Measurements from ENCODE around the gene RASSF6.

DNA sequence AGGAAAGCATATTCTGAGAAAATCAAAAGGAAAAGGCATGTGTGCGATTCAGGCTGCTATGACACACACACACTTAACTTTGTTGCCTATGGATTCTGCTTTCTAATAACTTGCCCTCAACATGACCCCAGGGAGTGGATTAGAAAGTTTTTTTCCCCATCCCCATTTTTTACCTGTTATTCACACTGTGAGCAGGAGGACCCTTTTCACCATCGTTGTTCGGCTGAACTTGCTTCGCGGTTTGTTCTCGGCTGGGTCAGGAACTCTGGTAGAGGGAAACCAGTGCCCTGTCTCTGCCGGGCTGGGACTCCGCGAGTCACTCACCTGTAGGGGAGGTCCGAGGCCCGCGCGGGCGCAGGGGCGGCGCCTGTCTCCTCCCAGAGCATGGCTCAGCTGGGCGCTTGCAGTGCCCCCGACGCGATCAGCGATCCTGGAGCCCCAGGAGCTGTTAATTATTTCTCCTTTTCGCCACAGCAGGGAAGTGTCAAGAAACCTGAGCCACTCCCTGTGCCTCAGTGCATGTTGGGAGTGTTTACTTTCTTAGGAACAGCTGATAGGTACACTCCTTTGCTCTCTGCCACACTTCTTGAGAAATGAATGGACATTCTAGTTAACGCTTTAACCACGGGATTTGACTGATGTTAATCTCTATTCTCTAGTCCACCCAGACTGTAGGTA is at the start of gene RASSF6:
- TF ChIP-seq, protein P1, sequence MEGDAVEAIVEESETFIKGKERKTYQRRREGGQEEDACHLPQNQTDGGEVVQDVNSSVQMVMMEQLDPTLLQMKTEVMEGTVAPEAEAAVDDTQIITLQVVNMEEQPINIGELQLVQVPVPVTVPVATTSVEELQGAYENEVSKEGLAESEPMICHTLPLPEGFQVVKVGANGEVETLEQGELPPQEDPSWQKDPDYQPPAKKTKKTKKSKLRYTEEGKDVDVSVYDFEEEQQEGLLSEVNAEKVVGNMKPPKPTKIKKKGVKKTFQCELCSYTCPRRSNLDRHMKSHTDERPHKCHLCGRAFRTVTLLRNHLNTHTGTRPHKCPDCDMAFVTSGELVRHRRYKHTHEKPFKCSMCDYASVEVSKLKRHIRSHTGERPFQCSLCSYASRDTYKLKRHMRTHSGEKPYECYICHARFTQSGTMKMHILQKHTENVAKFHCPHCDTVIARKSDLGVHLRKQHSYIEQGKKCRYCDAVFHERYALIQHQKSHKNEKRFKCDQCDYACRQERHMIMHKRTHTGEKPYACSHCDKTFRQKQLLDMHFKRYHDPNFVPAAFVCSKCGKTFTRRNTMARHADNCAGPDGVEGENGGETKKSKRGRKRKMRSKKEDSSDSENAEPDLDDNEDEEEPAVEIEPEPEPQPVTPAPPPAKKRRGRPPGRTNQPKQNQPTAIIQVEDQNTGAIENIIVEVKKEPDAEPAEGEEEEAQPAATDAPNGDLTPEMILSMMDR (IDR thresholded peaks at IDR 0.05): no peak
- no peak for TF ChIP-seq EZH2 (IDR thresholded peaks at IDR 0.05; ENCODE audit: borderline replicate concordance, insufficient read depth, low read depth, low read length, poor library complexity, severe bottlenecking)

Data from B cell (primary cell).